T-helper 9 cell (primary cell): ENCODE data around the gene DMAC2.
"Not testable (repeated sequence)": the region's sequence is repeated elsewhere in the genome, so short reads cannot be mapped to it uniquely, and the experiment has no call there.

Experiments used
- DNase-seq: peaks from one replicate; pipeline ENCODE4 v3.0.0-alpha.2; 2020
- total RNA-seq, 2 donors: gene quantifications; one replicate each; lab custom pipeline; 2026; lab: John Stamatoyannopoulos, UW

The DMAC2 gene
- total RNA-seq = 12.1 to 25.3 reads per million in 2 donors

- DNase-seq = peak; percentile 87
Measured at GRCh38 chr19:41439441-41440222, at the start of gene DMAC2. Gene DMAC2, minus strand, starts transcription at chr19:41439912. Its CDS starts 13 bp downstream, at chr19:41439899.

GRCh38 chr19:41486953-41487352 is 47.2 kb upstream of the DMAC2 start:
- not testable (repeated sequence) for DNase-seq

- no peak for DNase-seq
Measured at GRCh38 chr19:41484822-41485221, 45.1 kb upstream of the DMAC2 start.

GRCh38 chr19:41480336-41480735 is 40.6 kb upstream of the DMAC2 start:
- DNase-seq = no peak

- DNase-seq = no peak
Measured at GRCh38 chr19:41479757-41480191, 40.1 kb upstream of the DMAC2 start.

- DNase-seq = no peak
Measured at GRCh38 chr19:41478875-41479756, 39.4 kb upstream of the DMAC2 start.

- DNase-seq = no peak
Measured at GRCh38 chr19:41478171-41478570, 38.5 kb upstream of the DMAC2 start.

GRCh38 chr19:41476583-41476982 is 36.9 kb upstream of the DMAC2 start:
- DNase-seq = no peak

GRCh38 chr19:41463257-41464256 is 23.8 kb upstream of the DMAC2 start:
- DNase-seq = not testable (repeated sequence)

- no peak for DNase-seq
Measured at GRCh38 chr19:41462497-41462896, 22.8 kb upstream of the DMAC2 start.

- DNase-seq = no peak
Measured at GRCh38 chr19:41457241-41457640, 17.5 kb upstream of the DMAC2 start.

- no peak for DNase-seq
Measured at GRCh38 chr19:41456342-41456918, 16.7 kb upstream of the DMAC2 start.

- no peak for DNase-seq
Measured at GRCh38 chr19:41455936-41456335, 16.2 kb upstream of the DMAC2 start.

- DNase-seq = no peak
Measured at GRCh38 chr19:41452584-41453275, 13.0 kb upstream of the DMAC2 start.

GRCh38 chr19:41449865-41450178 is 10.1 kb upstream of the DMAC2 start:
- no peak for DNase-seq

GRCh38 chr19:41449079-41449864 is 9.6 kb upstream of the DMAC2 start:
- DNase-seq = peak; percentile 68

GRCh38 chr19:41447732-41448332 is 8.1 kb upstream of the DMAC2 start:
- DNase-seq = no peak

GRCh38 chr19:41445575-41445974 is 5.9 kb upstream of the DMAC2 start:
- DNase-seq = no peak

GRCh38 chr19:41443813-41444455 is 4.2 kb upstream of the DMAC2 start:
- no peak for DNase-seq
